Stimulated activated CD4-positive, alpha-beta T cell treated with anti-CD3 and anti-CD28 coated beads, Interleukin-1b, Interleukin-23, amount 100 ng/mL, for 4 hours (primary cell): ENCODE results near the gene PDE6A.

Experiments used
- DNase-seq, 2 donors: peaks; one replicate each; pipeline ENCODE4 v3.0.0-alpha.2; 2020; ENCODE audit warnings: low read depth in 2 of 2

Gene PDE6A

GRCh38 chr5:149817539-149818060 is 127.0 kb downstream of the PDE6A start:
- DNase-seq, result no peak

DNA sequence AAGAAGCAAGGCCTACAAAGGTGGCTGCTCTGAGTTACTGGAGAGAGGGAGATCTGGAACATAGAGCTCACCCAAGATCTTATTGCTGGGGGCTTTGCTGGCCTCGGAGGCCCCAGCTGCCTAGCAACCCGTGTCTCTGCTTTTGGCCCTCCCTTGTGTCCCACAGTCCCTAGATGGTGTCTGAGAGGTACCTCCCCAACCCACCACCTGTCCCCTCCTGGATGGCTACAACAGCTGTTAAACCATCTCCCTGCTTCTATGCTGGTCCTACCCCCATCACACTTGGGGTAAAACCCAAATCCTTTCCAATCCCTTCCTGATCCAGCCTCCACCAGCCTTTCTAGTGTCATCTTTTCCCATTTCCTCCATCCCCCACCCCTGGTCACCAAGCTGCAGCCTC is 127.9 kb downstream of the PDE6A start:
- DNase-seq, result no peak

DNA sequence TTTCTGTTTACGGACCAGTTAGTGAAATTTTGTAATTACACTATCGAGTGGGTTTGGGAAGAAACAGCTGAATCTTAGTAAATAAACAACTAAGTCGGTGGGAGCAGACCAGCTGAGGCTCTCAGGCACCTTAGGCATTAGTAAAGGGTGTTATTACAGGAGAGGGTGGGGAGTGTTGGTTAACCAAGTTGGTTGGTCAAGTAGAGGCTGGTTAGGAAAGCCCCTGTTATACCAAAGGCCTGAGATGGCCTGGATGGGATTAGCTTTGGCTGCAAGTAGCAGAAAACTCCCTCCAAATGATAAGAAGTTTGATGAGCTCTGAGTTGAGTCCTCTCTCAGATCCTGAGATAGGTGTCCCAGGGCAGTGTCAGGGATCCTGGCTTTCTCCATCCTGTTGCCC is 133.1 kb downstream of the PDE6A start:
- no peak for DNase-seq

GRCh38 chr5:149810856-149811255 is 133.7 kb downstream of the PDE6A start:
- DNase-seq, result no peak

DNA sequence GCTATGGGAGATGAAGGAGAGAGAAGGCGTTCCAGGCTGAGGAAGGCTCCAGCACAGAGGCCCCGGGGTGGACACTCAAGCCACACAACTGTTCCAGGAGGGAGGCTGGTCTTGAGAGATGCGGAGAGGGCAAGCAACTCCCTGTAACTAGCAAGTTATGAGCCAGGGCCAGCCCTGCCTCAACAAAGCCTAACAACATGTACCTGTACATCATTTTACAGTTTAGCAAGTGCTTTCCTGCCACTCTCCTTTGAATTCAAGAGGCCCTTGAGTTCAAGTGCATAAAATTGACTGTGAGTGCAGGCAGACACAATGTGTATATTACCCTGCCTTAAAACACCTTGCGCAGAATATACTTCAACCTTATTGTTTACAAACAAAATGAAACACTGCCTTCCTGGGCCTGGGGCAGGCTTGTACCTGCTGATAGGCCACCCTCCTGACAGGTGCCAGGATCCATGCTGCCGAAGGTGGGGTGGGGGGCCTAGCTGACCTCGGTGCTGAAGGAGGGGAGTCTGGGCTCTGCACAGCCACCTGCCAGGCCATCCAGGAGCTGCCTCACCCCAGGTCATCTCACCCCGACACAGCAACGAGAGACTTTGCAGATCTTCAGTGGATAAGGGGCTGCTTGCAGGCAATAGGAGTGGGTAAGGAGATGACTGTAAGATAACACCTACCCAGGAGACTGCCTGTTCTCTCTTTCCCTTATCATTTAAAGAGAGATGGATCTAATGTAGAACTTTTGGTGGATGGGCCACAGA is 134.5 kb downstream of the PDE6A start:
- no peak for DNase-seq

DNA sequence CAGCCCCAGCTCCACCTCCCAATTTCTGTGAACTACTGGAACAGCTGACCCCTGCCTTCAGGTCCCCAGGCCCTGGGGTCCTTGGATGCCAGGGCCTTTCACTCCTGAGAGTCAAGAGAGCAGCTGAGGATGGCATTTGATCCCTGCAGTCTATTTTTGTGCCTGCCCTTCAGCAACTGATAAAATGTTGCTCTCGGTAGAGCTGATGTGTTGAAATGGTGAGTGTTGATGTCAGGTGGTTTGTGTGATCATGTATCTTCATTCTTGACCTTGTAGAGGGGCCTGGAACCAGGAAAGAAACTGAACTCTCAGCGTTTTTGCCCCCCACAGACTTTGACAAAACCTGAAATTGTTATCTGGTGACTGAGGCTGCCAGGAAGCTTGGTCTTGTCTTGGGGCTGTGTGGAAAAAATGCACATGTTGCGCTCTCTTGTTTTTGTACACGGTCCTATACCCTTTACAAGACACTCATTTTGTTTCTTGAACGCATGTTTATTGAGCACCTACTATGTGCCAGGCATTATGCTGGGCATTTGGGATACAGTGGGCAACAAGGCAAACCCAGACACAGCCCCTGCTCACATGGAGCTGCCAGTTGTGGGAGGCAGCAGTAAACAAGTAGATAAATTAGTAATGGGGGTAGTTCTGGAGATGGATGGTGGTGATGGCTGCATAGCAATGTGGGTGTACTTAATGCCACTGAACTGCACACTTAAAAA is 136.2 kb downstream of the PDE6A start:
- DNase-seq, result no peak
